Measurements from ENCODE around the gene CCN2.

DNA sequence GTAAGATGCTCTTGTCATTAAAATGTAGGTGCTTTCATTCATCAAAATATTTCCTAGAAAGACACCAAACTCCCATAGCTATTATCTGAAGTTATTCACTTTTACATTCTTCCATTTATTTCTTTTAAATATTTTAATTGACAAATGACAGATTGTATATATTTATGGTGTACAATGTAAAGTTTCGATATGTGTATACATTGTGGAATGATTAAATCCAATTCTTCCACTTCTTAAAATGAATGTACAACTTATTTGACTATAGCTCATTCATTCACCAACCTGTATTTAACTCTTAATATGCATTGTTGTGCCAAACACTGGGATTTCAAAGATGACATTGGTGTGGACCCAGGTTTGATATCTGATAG lies 41.0 kb downstream of the CCN2 start:
- TF ChIP-seq, protein P1, sequence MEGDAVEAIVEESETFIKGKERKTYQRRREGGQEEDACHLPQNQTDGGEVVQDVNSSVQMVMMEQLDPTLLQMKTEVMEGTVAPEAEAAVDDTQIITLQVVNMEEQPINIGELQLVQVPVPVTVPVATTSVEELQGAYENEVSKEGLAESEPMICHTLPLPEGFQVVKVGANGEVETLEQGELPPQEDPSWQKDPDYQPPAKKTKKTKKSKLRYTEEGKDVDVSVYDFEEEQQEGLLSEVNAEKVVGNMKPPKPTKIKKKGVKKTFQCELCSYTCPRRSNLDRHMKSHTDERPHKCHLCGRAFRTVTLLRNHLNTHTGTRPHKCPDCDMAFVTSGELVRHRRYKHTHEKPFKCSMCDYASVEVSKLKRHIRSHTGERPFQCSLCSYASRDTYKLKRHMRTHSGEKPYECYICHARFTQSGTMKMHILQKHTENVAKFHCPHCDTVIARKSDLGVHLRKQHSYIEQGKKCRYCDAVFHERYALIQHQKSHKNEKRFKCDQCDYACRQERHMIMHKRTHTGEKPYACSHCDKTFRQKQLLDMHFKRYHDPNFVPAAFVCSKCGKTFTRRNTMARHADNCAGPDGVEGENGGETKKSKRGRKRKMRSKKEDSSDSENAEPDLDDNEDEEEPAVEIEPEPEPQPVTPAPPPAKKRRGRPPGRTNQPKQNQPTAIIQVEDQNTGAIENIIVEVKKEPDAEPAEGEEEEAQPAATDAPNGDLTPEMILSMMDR (IDR thresholded peaks at IDR 0.05), result no peak
- TF ChIP-seq POLR2AphosphoS5 (IDR thresholded peaks at IDR 0.05), result no peak

Data from suprapubic skin (tissue), 3 donors.